ENCODE results near the gene SRSF11. TPM values are rescaled to one million over a fixed set of nuclear protein-coding genes. Genes with fewer than 3 reads are reported as not detected.

SRSF11 gene
- total and polyA plus RNA-seq, 2 donors (not counting 1 experiment from before 2014, with no cell fraction given), result 243 to 333 TPM

GRCh38 chr1:70210820-70211219, 10.4 kb upstream of the SRSF11 start:
- no peak overlapping the region for H3K9ac ChIP-seq (ENCODE audit: low read length)
- ChIA-PET CTCF (interaction anchor here (0.7 kb wide), 1 partner anchor 10 kb away, joined by 3 read pairs; no protein-coding TSS in a partner anchor), POLR2A (no interaction called here)
- H3K4me1 ChIP-seq (ENCODE audit: control insufficient read depth in 2 of 2, insufficient read depth in 2 of 2, low read length in 2 of 2), result peaks cover 12 to 17% of the 10 kb centered on the region in 2 donors
- peaks cover 99% of the 10 kb centered on the region for H3K79me2 ChIP-seq (ENCODE audit: control insufficient read depth, insufficient read depth, low read length)
- intact Hi-C loops (cut with micrococcal nuclease), result no loop called here
- peaks cover 6 to 8% of the 10 kb centered on the region in 2 experiments for H3K36me3 ChIP-seq (replicated peaks in 1 of 2; ENCODE audit: control extremely low read depth in 1 of 2, control insufficient read depth in 1 of 2, extremely low read depth in 1 of 2, insufficient read depth in 2 of 2, low read length in 1 of 2)
- no peaks in the 10 kb centered on the region for H3K9me3 ChIP-seq (ENCODE audit: control extremely low read depth in 1 of 3, control insufficient read depth in 2 of 3, insufficient read depth in 1 of 3, low read length in 2 of 3)
- DNase-seq (no peak), ATAC-seq (ENCODE audit: low read depth) (no peak)
- H3K4me3 ChIP-seq (ENCODE audit: control extremely low read depth in 1 of 5, extremely low read depth in 1 of 5, insufficient read depth in 1 of 5, low read depth in 2 of 5, low read length in 4 of 5), result no peak overlapping the region
- Mint-ChIP-seq H3K9me3 (ENCODE audit: insufficient read depth) (no peaks in the 10 kb centered on the region), H3K27ac (no peak overlapping the region), H3K27me3 (no peaks in the 10 kb centered on the region), H3K4me3 (no peak overlapping the region), H3K4me1 (peaks cover 35% of the 10 kb centered on the region)
- H3K27ac ChIP-seq (ENCODE audit: low read length in 2 of 2), result no peak overlapping the region
- H4K20me1 ChIP-seq (ENCODE audit: control insufficient read depth, insufficient read depth, low read length, poor library complexity, severe bottlenecking), result peaks cover 38% of the 10 kb centered on the region
- WGBS (ENCODE audit: insufficient coverage), result no CpG with 5 or more reads among the region's 1 CpG
- no peaks in the 10 kb centered on the region for H3K27me3 ChIP-seq (replicated peaks in 1 of 4; ENCODE audit: control extremely low read depth in 1 of 4, control insufficient read depth in 3 of 4, insufficient read depth in 4 of 4, low read length in 3 of 4)
- no peak overlapping the region for H2AFZ ChIP-seq (ENCODE audit: insufficient read depth, low read depth, low read length, poor library complexity, severe bottlenecking)
- H3K4me2 ChIP-seq (replicated peaks; ENCODE audit: low read depth, low read length, poor library complexity, severe bottlenecking), result no peak overlapping the region
- TF ChIP-seq EZH2 (IDR thresholded peaks at IDR 0.05; ENCODE audit: borderline replicate concordance, insufficient read depth, low read depth, low read length, poor library complexity, severe bottlenecking) (no peak), CTCF (IDR thresholded peaks at IDR 0.05) (no peak)

- no peak overlapping the region for H3K4me3 Mint-ChIP-seq
- H3K27ac ChIP-seq (ENCODE audit: low read length in 2 of 2), result no peak overlapping the region
- H3K79me2 ChIP-seq (ENCODE audit: control insufficient read depth, insufficient read depth, low read length), result peaks cover 99% of the 10 kb centered on the region
- H3K27ac Mint-ChIP-seq, result no peak overlapping the region
- H3K27me3 ChIP-seq (replicated peaks in 1 of 4; ENCODE audit: control extremely low read depth in 1 of 4, control insufficient read depth in 3 of 4, insufficient read depth in 4 of 4, low read length in 3 of 4), result no peaks in the 10 kb centered on the region
- peaks cover 29% of the 10 kb centered on the region for H3K4me1 Mint-ChIP-seq
- peaks cover 7 to 12% of the 10 kb centered on the region in 2 donors for H3K4me1 ChIP-seq (ENCODE audit: control insufficient read depth in 2 of 2, insufficient read depth in 2 of 2, low read length in 2 of 2)
- no peak overlapping the region for H2AFZ ChIP-seq (ENCODE audit: insufficient read depth, low read depth, low read length, poor library complexity, severe bottlenecking)
- H3K4me3 ChIP-seq (ENCODE audit: control extremely low read depth in 1 of 5, extremely low read depth in 1 of 5, insufficient read depth in 1 of 5, low read depth in 2 of 5, low read length in 4 of 5), result no peak overlapping the region
- intact Hi-C loops (cut with micrococcal nuclease), result no loop called here
- no peaks in the 10 kb centered on the region for H3K9me3 Mint-ChIP-seq (ENCODE audit: insufficient read depth)
- no peak for DNase-seq
- ATAC-seq (ENCODE audit: low read depth), result no peak
- H3K9ac ChIP-seq (ENCODE audit: low read length), result no peak overlapping the region
- CTCF ChIA-PET, result no interaction called here
- peaks cover 6 to 9% of the 10 kb centered on the region in 2 experiments for H3K36me3 ChIP-seq (replicated peaks in 1 of 2; ENCODE audit: control extremely low read depth in 1 of 2, control insufficient read depth in 1 of 2, extremely low read depth in 1 of 2, insufficient read depth in 2 of 2, low read length in 1 of 2)
- TF ChIP-seq EZH2 (IDR thresholded peaks at IDR 0.05; ENCODE audit: borderline replicate concordance, insufficient read depth, low read depth, low read length, poor library complexity, severe bottlenecking) (no peak), CTCF (IDR thresholded peaks at IDR 0.05) (no peak)
- H4K20me1 ChIP-seq (ENCODE audit: control insufficient read depth, insufficient read depth, low read length, poor library complexity, severe bottlenecking), result peaks cover 45% of the 10 kb centered on the region
- no peak overlapping the region for H3K4me2 ChIP-seq (replicated peaks; ENCODE audit: low read depth, low read length, poor library complexity, severe bottlenecking)
- H3K27me3 Mint-ChIP-seq, result no peaks in the 10 kb centered on the region
- H3K9me3 ChIP-seq (ENCODE audit: control extremely low read depth in 1 of 3, control insufficient read depth in 2 of 3, insufficient read depth in 1 of 3, low read length in 2 of 3), result no peaks in the 10 kb centered on the region
- POLR2A ChIA-PET, result no interaction called here
These were observed 9.6 kb upstream of the SRSF11 start for GRCh38 chr1:70211541-70211940.
